ENCODE data around the gene PHF19.

- TF ChIP-seq CTCF (IDR thresholded peaks at IDR 0.05; ENCODE audit: low read depth, low read length, poor library complexity, severe bottlenecking) (no peak), EZH2phosphoT487 (IDR thresholded peaks at IDR 0.05; ENCODE audit: borderline replicate concordance, low read length) (no peak)
Measured at GRCh38 chr9:120867676-120868338, 9.2 kb downstream of the PHF19 start.

Measured in DOHH2 (cell line).